NCI-H460 (cell line): ENCODE data around the gene IGFBP3. TPM values are rescaled to one million over a fixed set of nuclear protein-coding genes. Genes with fewer than 3 reads are reported as not detected.
"Not testable (repeated sequence)": the region's sequence is repeated elsewhere in the genome, so short reads cannot be mapped to it uniquely, and the experiment has no call there.

Experiments used
- DNase-seq: peaks from one replicate; pipeline ENCODE4 v3.0.0-alpha.2; 2016; ENCODE audit warnings: low read depth; ENCODE audit errors: extremely low read depth
- polyA plus RNA-seq: library from polyadenylated mRNA; depleted of rRNA; stranded (reverse); fragments of >200 nt; gene quantifications from 2 replicates; pipeline ENCODE4 v1.2.3, GENCODE V29; 2014; cell fraction: nucleus; rRNA removed
- total RNA-seq: library from RNA; depleted of rRNA; stranded (reverse); fragments of >200 nt; shearing (Covaris generic); gene quantifications from 2 replicates; pipeline ENCODE4 v1.2.3, GENCODE V29; 2014; rRNA removed

The IGFBP3 gene
- total RNA-seq: 336 and 359 TPM in 2 replicates
- 156 and 273 TPM in 2 replicates for polyA plus RNA-seq

- peak; percentile 67 for DNase-seq
Measured at GRCh38 chr7:45920502-45921380, at the start of gene IGFBP3. TSS of gene IGFBP3 (minus strand) at chr7:45921272. CDS start at chr7:45921140, 132 bp downstream.

- no peak for DNase-seq
Measured at GRCh38 chr7:45970454-45970853, 49.4 kb upstream of the IGFBP3 start.

- DNase-seq: no peak
Measured at GRCh38 chr7:45969940-45970339, 48.9 kb upstream of the IGFBP3 start.

- DNase-seq: no peak
Measured at GRCh38 chr7:45968856-45969541, 47.9 kb upstream of the IGFBP3 start.

DNA sequence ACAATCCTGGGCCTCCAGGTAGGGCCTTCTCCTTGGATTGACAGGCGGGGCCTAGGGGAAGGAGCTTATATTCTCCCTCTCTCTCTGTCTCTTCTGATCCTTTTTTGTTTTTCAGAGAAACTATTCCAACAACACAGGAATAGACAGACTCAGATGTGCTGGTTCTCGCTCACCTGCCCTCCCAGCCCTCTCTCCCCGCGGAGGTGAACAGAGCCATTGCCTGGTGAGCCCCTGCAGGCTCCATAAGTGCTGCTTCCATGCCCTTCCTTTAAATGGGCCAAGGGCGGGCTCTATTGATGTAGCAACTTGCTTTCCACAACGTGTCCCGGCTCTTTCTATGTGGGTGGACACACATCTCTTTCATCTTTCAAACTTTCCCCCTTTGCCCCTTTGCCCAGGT, 47.2 kb upstream of the IGFBP3 start:
- no peak for DNase-seq

DNA sequence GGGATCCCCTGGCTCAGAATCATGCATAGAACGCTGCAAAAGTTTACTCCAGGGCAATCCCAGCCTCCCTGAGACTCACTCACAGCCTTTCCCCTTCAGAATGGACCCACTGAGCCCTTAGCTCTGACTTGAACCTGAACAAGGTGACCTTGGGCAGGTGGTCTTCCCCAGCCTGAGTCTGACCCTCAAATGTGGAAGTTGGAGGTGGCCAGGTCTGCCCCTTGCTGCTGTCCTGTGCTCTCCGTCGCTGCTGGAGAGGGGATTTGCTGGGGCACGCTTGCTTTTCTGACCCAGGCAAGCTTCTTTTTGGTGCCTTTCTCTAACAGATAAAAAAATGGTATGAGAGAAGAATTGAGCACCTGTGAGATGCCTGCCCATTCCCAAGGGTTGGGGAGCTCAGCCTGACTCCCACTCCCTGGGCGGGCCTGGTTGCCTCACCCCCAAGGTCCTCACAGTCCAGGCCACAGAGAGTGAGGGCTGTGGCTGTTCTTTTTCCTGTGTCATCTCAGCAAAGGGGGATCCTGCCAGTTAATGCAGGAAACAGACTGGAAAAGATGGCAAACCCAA, 46.6 kb upstream of the IGFBP3 start:
- DNase-seq: no peak

GRCh38 chr7:45962861-45963260, 41.8 kb upstream of the IGFBP3 start:
- DNase-seq: no peak

- DNase-seq: no peak
Measured at GRCh38 chr7:45957721-45958120, 36.6 kb upstream of the IGFBP3 start.

DNA sequence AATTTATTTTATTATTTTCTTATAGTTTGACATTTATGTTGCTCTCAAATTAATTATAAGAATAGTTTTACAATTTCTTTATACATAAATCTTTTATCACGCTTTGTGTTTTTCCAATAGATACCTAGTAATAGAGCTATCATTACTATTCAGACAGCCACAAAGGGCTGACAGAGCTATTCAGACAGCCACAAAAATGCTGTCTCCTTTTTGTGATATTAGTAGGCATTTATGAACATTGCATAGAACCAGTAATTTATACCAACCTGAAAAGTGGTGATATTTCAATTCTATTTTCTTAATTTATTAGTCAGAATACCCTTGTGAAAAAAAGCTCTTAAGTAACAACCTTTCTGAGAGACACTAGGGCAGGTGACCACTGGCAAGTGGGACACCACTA, 34.2 kb upstream of the IGFBP3 start:
- no peak for DNase-seq

GRCh38 chr7:45953055-45953454, 32.0 kb upstream of the IGFBP3 start:
- DNase-seq: not testable (repeated sequence)

DNA sequence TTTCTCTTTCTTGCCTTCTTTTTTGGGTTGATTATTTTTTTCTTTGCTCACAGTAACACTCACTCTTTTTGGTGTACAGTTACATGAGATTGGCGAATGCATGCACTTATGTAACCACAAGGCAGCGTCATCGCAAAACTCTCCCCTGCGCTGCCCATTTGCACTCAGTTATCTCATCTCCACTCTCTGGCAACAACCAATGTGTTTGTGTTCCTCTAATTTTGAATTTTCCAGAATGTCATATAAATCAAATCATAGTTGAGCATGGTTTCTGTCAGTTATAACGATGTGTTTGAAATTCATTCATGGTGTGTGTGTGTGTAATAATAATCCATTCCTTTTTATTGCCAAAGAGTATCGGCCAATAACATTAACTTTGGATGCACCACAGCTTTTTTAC, 23.0 kb upstream of the IGFBP3 start:
- DNase-seq: no peak

DNA sequence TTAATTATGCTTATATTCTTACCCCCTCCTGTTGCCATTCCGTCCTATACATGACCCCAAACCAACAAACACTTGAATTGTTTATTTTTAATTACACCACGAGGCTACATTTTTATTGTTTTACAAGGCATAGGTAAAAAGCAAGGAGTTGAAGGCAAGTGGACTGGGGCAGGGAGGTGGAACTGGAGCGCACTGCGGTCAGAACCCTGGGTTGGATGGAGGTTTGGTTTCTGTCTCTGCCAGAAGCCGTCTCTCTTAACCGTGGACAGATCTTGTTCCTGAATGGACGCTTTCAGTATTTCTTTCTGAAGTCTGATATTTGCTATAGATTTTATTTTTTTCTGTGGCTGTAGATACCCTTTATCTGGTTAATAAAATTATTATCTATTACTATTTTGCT, 19.9 kb upstream of the IGFBP3 start:
- no peak for DNase-seq

DNA sequence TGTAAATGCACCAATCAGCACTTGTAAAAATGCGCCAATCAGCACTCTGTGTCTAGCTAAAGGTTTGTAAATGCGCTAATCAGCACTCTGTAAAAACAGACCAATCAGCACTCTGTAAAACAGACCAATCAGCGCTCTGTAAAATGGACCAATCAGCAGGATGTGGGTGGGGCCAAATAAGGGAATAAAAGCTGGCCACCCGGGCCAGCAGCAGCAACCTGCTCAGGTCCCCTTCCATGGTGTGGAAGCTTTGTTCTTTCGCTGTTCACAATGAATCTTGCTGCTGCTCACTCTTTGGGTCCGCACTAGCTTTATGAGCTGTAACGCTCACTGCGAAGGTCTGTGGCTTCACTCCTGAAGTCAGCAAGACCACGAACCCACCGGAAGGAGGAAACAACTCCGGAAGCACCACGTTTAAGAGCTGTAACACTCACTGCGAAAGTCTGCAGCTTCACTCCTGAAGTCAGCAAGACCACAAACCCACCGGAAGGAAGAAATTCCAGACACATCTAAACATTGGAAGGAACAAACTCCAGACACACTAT, 19.2 kb upstream of the IGFBP3 start:
- DNase-seq: not testable (repeated sequence)

GRCh38 chr7:45939574-45939973, 18.5 kb upstream of the IGFBP3 start:
- no peak for DNase-seq

- DNase-seq: no peak
Measured at GRCh38 chr7:45938626-45939302, 17.7 kb upstream of the IGFBP3 start.

GRCh38 chr7:45937862-45938261, 16.8 kb upstream of the IGFBP3 start:
- no peak for DNase-seq

DNA sequence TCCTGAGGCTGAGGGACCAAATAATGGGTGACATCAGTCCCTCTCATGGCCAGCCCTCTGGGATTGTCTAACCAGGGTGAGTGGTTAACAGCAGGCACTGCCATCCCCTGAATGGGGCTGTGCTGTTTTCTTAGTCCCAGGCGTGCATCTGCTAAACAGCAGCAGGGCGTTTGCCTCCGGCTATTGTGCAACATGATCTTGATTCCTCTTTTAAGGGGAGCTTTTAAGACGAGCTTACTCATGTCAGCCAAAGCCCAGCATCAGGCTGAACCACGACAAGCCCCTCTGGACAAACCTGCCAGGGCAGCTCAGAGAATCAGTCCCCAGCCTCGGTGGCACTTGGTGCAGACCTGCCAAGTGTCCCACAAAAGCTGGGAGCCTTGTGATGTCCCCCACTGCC, 16.2 kb upstream of the IGFBP3 start:
- no peak for DNase-seq

DNA sequence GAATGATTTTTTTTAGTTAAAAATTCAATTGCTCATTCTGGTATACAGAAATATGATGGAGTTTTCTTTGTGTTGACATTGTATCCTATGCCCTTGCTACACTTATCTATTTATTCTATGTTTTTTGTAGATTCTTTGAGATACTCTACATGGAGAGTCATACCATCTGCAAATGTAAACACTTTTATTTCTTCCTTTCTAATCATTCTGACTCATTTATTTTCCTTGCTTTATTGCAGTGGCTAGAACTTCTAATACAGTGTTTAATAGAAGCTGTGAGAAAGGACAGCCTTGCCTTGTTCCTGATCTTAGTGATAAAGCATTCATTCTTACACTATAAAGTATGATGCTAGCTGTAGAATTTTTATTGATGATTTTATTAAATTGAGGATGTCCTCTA, 9.9 kb upstream of the IGFBP3 start:
- DNase-seq: no peak

GRCh38 chr7:45927721-45928120, 6.6 kb upstream of the IGFBP3 start:
- DNase-seq: no peak

- DNase-seq: peak; percentile 40
Measured at GRCh38 chr7:45924283-45924682, 3.2 kb upstream of the IGFBP3 start.

- no peak for DNase-seq
Measured at GRCh38 chr7:45923818-45924217, 2.7 kb upstream of the IGFBP3 start.
